ENCODE results near the gene LAPTM4A.
A peak's percentile ranks its signal among the peaks of the same experiment; 100 is the strongest.

Gene LAPTM4A

DNA sequence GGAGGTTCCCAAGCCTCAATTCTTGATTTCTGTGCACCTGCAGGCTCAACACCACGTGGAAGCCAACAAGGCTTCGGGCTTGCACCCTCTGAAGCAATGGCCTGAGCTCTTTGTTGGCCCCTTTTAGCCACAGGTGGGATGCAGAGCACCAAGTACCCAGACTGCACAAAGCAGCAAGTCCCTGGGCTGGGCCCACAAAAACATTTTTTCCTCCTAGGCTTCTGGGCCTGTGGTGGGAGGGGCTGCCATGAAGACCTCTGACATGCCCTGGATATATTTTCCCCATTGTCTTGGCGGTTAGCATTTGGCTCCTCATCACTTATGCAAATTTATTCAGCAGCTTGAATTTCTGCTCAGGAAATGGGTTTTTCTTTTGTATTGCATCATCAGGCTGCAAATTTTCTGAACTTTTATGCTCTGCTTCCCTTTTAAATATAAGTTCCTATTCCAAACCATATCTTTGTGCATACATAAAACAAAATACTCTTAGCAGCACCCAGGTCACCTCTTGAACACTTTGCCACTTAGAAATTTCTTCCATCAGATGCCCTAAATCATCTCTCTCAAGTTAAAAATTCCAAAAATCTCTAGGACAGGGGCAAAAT is 29.9 kb downstream of the LAPTM4A start:
- H3K4me3 ChIP-seq (replicated peaks in 1 of 2; ENCODE audit: low read depth in 2 of 2, low read length in 2 of 2), result no peak overlapping the region
- TF ChIP-seq CTCF (IDR thresholded peaks at IDR 0.05; ENCODE audit: low read depth, low read length), result no peak
- DNase-seq (ENCODE audit: low read depth in 2 of 2), result no peak

DNA sequence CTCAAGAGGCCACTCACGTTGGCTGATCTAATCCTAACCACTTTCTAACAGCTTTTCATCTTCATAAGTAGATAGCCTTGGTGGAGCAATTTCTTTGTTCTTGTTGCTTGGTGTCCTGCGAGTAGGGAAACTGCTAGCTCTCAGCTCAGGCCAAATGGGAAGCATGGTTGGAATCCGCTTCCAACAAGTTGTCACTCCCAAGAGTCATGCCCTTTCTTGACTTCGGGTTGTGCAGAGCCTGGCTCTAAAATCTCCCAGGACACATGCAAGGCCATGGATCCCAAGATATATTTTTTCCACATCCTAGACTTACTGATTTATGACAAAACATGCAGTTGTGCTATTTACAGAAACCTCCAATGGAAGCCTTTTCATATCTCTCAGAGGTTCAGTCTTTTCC is 31.7 kb downstream of the LAPTM4A start:
- no peak overlapping the region for H3K4me3 ChIP-seq (replicated peaks in 1 of 2; ENCODE audit: low read depth in 2 of 2, low read length in 2 of 2)
- no peak for TF ChIP-seq CTCF (IDR thresholded peaks at IDR 0.05; ENCODE audit: low read depth, low read length)
- DNase-seq (ENCODE audit: low read depth in 2 of 2), result no peak

- no peak overlapping the region for H3K4me3 ChIP-seq (replicated peaks in 1 of 2; ENCODE audit: low read depth in 2 of 2, low read length in 2 of 2)
- DNase-seq (ENCODE audit: low read depth in 2 of 2), result no peak
- TF ChIP-seq CTCF (IDR thresholded peaks at IDR 0.05; ENCODE audit: low read depth, low read length), result no peak
Measured at GRCh38 chr2:20018601-20019152, 32.8 kb downstream of the LAPTM4A start.

- no peak for DNase-seq (ENCODE audit: low read depth in 2 of 2)
- TF ChIP-seq CTCF (IDR thresholded peaks at IDR 0.05; ENCODE audit: low read depth, low read length), result no peak
- H3K4me3 ChIP-seq (replicated peaks in 1 of 2; ENCODE audit: low read depth in 2 of 2, low read length in 2 of 2), result no peak overlapping the region
Measured at GRCh38 chr2:20016346-20016745, 35.1 kb downstream of the LAPTM4A start.

DNA sequence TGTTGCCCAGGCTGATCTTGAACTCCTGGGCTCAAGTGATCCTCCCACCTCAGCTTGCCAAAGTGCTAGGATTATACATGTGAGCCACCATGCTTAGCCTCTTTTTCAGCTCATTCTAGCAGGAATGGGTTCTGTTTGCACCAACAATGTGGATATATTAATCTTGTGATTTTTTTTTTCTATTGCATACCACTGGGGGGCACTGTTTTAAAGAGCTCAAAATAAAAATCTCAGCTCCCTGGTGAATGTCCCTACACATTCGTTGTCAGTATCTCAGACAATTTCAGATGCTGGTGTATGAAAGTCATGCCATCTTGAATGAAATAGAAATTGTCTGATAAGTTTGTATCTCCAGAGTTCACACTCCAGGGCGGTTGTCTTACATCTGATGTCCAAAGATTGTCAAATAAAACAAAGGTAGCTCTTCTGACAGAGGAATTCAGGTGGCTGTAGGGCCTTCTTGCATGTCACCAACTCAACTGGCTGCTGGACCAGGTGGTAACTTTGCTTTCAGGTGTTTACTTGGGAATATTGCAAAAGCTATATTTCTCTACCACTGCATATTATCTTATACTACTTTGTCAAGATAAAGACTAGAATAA is 35.8 kb downstream of the LAPTM4A start:
- H3K4me3 ChIP-seq (replicated peaks in 1 of 2; ENCODE audit: low read depth in 2 of 2, low read length in 2 of 2), result no peak overlapping the region
- peak; percentile 78 to 80 for DNase-seq (ENCODE audit: low read depth in 2 of 2)
- peak; percentile 43 for TF ChIP-seq CTCF (IDR thresholded peaks at IDR 0.05; ENCODE audit: low read depth, low read length)

- no peak for TF ChIP-seq CTCF (IDR thresholded peaks at IDR 0.05; ENCODE audit: low read depth, low read length)
- peak in 1 of 2 donors; percentile 28 for DNase-seq (ENCODE audit: low read depth in 2 of 2)
- peak overlapping the region in 1 of 2 donors; percentile 33 for H3K4me3 ChIP-seq (replicated peaks in 1 of 2; ENCODE audit: low read depth in 2 of 2, low read length in 2 of 2)
Measured at GRCh38 chr2:20013126-20013849, 38.1 kb downstream of the LAPTM4A start.

All from cardiac fibroblast (primary cell).